Osteoblast (primary cell): ENCODE measurements around the gene NPIPB9. TPM values are rescaled to one million over a fixed set of nuclear protein-coding genes. Genes with fewer than 3 reads are reported as not detected.
A peak's percentile ranks its signal among the peaks of the same experiment; 100 is the strongest.
"Not testable (repeated sequence)": the region's sequence is repeated elsewhere in the genome, so short reads cannot be mapped to it uniquely, and the experiment has no call there.

Experiments
- DNase-seq: peaks from one replicate; pipeline ENCODE4 v3.0.0; 2011; ENCODE audit warnings: low spot score, mixed read lengths; ENCODE audit not compliant: insufficient read length; ENCODE audit errors: missing footprints
- H2AFZ ChIP-seq: 2 replicates; pipeline ENCODE4 v1.6.0; 2011; ENCODE audit warnings: mild to moderate bottlenecking, low read length
- H3K27ac ChIP-seq: 2 replicates; pipeline ENCODE4 v1.5.1; 2011; ENCODE audit warnings: mild to moderate bottlenecking, low read depth, low read length, moderate library complexity
- H3K27me3 ChIP-seq: 2 replicates; pipeline ENCODE4 v1.6.0; 2012; ENCODE audit warnings: mild to moderate bottlenecking, control low read depth, inconsistent platforms, low read length, moderate library complexity; ENCODE audit not compliant: insufficient read depth
- H3K36me3 ChIP-seq: 2 replicates; pipeline ENCODE4 v1.5.1; 2011; ENCODE audit warnings: mild to moderate bottlenecking, low read length, control low read depth, moderate library complexity; ENCODE audit not compliant: insufficient read depth
- H3K4me1 ChIP-seq: 2 replicates; pipeline ENCODE4 v1.5.1; 2011; ENCODE audit warnings: mild to moderate bottlenecking, low read length, control low read depth, moderate library complexity; ENCODE audit not compliant: insufficient read depth
- H3K4me2 ChIP-seq: 2 replicates; pipeline ENCODE4 v1.6.0; 2011; ENCODE audit warnings: mild to moderate bottlenecking, low read length; ENCODE audit not compliant: insufficient read depth
- H3K4me3 ChIP-seq: fragments of 200-600 bp; sonication (generic); 3 replicates; pipeline ENCODE4 v1.5.1; 2012; ENCODE audit warnings: mild to moderate bottlenecking, low read length, inconsistent platforms; ENCODE audit not compliant: insufficient read depth
- H3K79me2 ChIP-seq: 2 replicates; pipeline ENCODE4 v1.6.0; 2012; ENCODE audit warnings: mild to moderate bottlenecking, low read length, control low read depth, inconsistent platforms; ENCODE audit not compliant: insufficient read depth
- H3K9me3 ChIP-seq: 2 replicates; pipeline ENCODE4 v1.5.1; 2011; ENCODE audit warnings: low read depth, low read length, control low read depth
- H4K20me1 ChIP-seq: 2 replicates; pipeline ENCODE4 v1.6.0; 2012; ENCODE audit warnings: mild to moderate bottlenecking, low read length, control low read depth; ENCODE audit not compliant: insufficient read depth
- CTCF ChIP-seq: IDR thresholded peaks from 2 replicates; pipeline ENCODE4 v1.5.1; 2011; ENCODE audit warnings: mild to moderate bottlenecking, low read depth, low read length, moderate library complexity; ENCODE audit errors: extremely low read depth
- total RNA-seq: library from RNA; depleted of rRNA; stranded (reverse); fragments of >200 nt; gene quantifications from 2 replicates; pipeline ENCODE4 v1.2.3, GENCODE V29; 2012

Gene NPIPB9
- total RNA-seq, 1 donor, result 1.8 TPM

GRCh38 chr16:28802235-28803019 is 50.8 kb downstream of the NPIPB9 start:
- H2AFZ ChIP-seq, H3K79me2 ChIP-seq, DNase-seq, H3K27me3 ChIP-seq, H3K27ac ChIP-seq, H3K9me3 ChIP-seq, H3K4me1 ChIP-seq, H3K36me3 ChIP-seq, H4K20me1 ChIP-seq, H3K4me3 ChIP-seq, H3K4me2 ChIP-seq: not testable (repeated sequence)
- TF ChIP-seq CTCF, result peak; percentile 29

GRCh38 chr16:28807445-28808120 is 56.0 kb downstream of the NPIPB9 start:
- not testable (repeated sequence) for H4K20me1 ChIP-seq, H2AFZ ChIP-seq, H3K36me3 ChIP-seq, H3K27me3 ChIP-seq, DNase-seq, H3K9me3 ChIP-seq, H3K27ac ChIP-seq, H3K79me2 ChIP-seq, H3K4me1 ChIP-seq, H3K4me3 ChIP-seq, H3K4me2 ChIP-seq

- Histone ChIP-seq H3K9me3 (no peaks in the 10 kb centered on the region), H4K20me1 (peaks cover 11% of the 10 kb centered on the region), H3K4me2 (no peak overlapping the region), H3K4me3 (no peak overlapping the region), H3K36me3 (peaks cover 10% of the 10 kb centered on the region), H3K79me2 (peaks cover 45% of the 10 kb centered on the region), H2AFZ (no peak overlapping the region), H3K27ac (no peak overlapping the region), H3K27me3 (no peaks in the 10 kb centered on the region), H3K4me1 (peaks cover 11% of the 10 kb centered on the region)
- no peak for TF ChIP-seq CTCF
- DNase-seq, result no peak
Measured at GRCh38 chr16:28820016-28820415, 68.4 kb downstream of the NPIPB9 start.

- Histone ChIP-seq H3K79me2 (peaks cover 50% of the 10 kb centered on the region), H3K4me1 (peaks cover 16% of the 10 kb centered on the region), H4K20me1 (peaks cover 16% of the 10 kb centered on the region), H3K36me3 (peaks cover 15% of the 10 kb centered on the region)
- not testable (repeated sequence) for H2AFZ ChIP-seq, H3K27ac ChIP-seq, DNase-seq, H3K4me3 ChIP-seq, H3K27me3 ChIP-seq, H3K4me2 ChIP-seq, H3K9me3 ChIP-seq
Measured at GRCh38 chr16:28820546-28820945, 69.0 kb downstream of the NPIPB9 start.
